IMR-90 (cell line): Measurements from ENCODE around the gene ADD1.

Experiments used
- CEBPB ChIP-seq: IDR thresholded peaks from 2 replicates; pipeline ENCODE4 v1.6.1; 2012; ENCODE audit warnings: low read depth, low read length, improper control_type of control experiment
- CHD1 ChIP-seq: IDR thresholded peaks from 2 replicates; pipeline ENCODE4 v1.6.1; 2012; ENCODE audit warnings: low read depth, low read length, improper control_type of control experiment
- POLR2A ChIP-seq: IDR thresholded peaks from 2 replicates; pipeline ENCODE4 v1.6.1; 2012; ENCODE audit warnings: mild to moderate bottlenecking, low read depth, low read length

- TF ChIP-seq POLR2A (no peak), CEBPB (no peak), CHD1 (no peak)
These were observed 120.4 kb downstream of the ADD1 start for GRCh38 chr4:2963966-2964471.
